Astrocyte (in vitro differentiated cells and primary cell): ENCODE results near the gene ALDOA. TPM values are rescaled to one million over a fixed set of nuclear protein-coding genes. Genes with fewer than 3 reads are reported as not detected.

Source experiments
- DNase-seq: peaks from one replicate; pipeline ENCODE4 v3.0.0-alpha.2; 2010; ENCODE audit warnings: low read depth
- FAIRE-seq: peaks from 2 replicates; lab custom pipeline; 2011; peaks lifted over from hg19 to GRCh38; lab: Jason Lieb, UNC
- H2AFZ ChIP-seq: 2 replicates; pipeline ENCODE4 v1.6.0; 2012; ENCODE audit warnings: low read depth, low read length, inconsistent platforms
- H3K27ac ChIP-seq: 2 replicates; pipeline ENCODE4 v1.5.1; 2011; ENCODE audit warnings: low read depth, low read length, inconsistent platforms
- H3K27me3 ChIP-seq: 2 replicates; pipeline ENCODE4 v1.6.0; 2011; ENCODE audit warnings: low read length, inconsistent platforms; ENCODE audit not compliant: insufficient read depth
- H3K36me3 ChIP-seq: 2 replicates; pipeline ENCODE4 v1.5.1; 2011; ENCODE audit warnings: low read length, inconsistent platforms; ENCODE audit not compliant: insufficient read depth
- H3K4me1 ChIP-seq: 2 replicates; pipeline ENCODE4 v1.5.1; 2011; ENCODE audit warnings: low read length, inconsistent platforms; ENCODE audit not compliant: insufficient read depth
- H3K4me2 ChIP-seq: 2 replicates; pipeline ENCODE4 v1.6.0; 2012; ENCODE audit warnings: low read length, inconsistent platforms
- H3K4me3 ChIP-seq: 2 replicates; pipeline ENCODE4 v1.5.1; 2011; ENCODE audit warnings: low read depth, mild to moderate bottlenecking, low read length, inconsistent platforms; ENCODE audit not compliant: insufficient read depth
- H3K79me2 ChIP-seq: 2 replicates; pipeline ENCODE4 v1.6.0; 2012; ENCODE audit warnings: mild to moderate bottlenecking, low read length, inconsistent platforms; ENCODE audit not compliant: insufficient read depth
- H3K9ac ChIP-seq: 2 replicates; pipeline ENCODE4 v1.6.0; 2012; ENCODE audit warnings: mild to moderate bottlenecking, low read length, inconsistent platforms
- H3K9me3 ChIP-seq: 2 replicates; pipeline ENCODE4 v1.5.1; 2012; ENCODE audit warnings: low read depth, mild to moderate bottlenecking, low read length, inconsistent platforms; ENCODE audit not compliant: insufficient read depth
- H4K20me1 ChIP-seq: 2 replicates; pipeline ENCODE4 v1.6.0; 2012; ENCODE audit warnings: low read length, inconsistent platforms; ENCODE audit not compliant: insufficient read depth
- H3K27ac Mint-ChIP-seq: one replicate; pipeline ENCODE4 v1.8.0; 2021; ENCODE audit warnings: mild to moderate bottlenecking, mixed read lengths; ENCODE audit not compliant: unreplicated experiment
- H3K27me3 Mint-ChIP-seq: one replicate; pipeline ENCODE4 v1.8.0; 2021; ENCODE audit warnings: low read depth, mixed read lengths; ENCODE audit not compliant: unreplicated experiment
- H3K36me3 Mint-ChIP-seq: one replicate; pipeline ENCODE4 v1.8.0; 2021; ENCODE audit warnings: low read depth, mixed read lengths; ENCODE audit not compliant: unreplicated experiment
- H3K4me1 Mint-ChIP-seq: one replicate; pipeline ENCODE4 v1.8.0; 2021; ENCODE audit warnings: low read depth, mixed read lengths; ENCODE audit not compliant: unreplicated experiment
- H3K4me3 Mint-ChIP-seq: one replicate; pipeline ENCODE4 v1.8.0; 2021; ENCODE audit warnings: mild to moderate bottlenecking, moderate library complexity, mixed read lengths; ENCODE audit not compliant: unreplicated experiment
- H3K9me3 Mint-ChIP-seq: one replicate; pipeline ENCODE4 v1.8.0; 2021; ENCODE audit warnings: mild to moderate bottlenecking, mixed read lengths; ENCODE audit not compliant: unreplicated experiment
- EZH2 ChIP-seq: IDR thresholded peaks from 2 replicates; pipeline ENCODE4 v1.6.1; 2012; ENCODE audit warnings: mild to moderate bottlenecking, low read length, inconsistent platforms; ENCODE audit not compliant: insufficient read depth
- total RNA-seq: library from RNA; stranded (reverse); gene quantifications from 2 replicates; pipeline ENCODE4 v1.2.1, GENCODE V29; 2021
- TF ChIP-seq, protein P1 (sequence below): IDR thresholded peaks from 2 replicates; pipeline ENCODE4 v1.5.1; 2011; ENCODE audit warnings: low read depth, mild to moderate bottlenecking, inconsistent platforms, low read length, moderate library complexity; ENCODE audit not compliant: insufficient read depth

The ALDOA gene
- total RNA-seq, 1 donor from 2014 or later, result 1,795 TPM

- H3K36me3 Mint-ChIP-seq, result peaks cover 40% of the 10 kb centered on the region
- H3K9me3 Mint-ChIP-seq, result no peaks in the 10 kb centered on the region
- DNase-seq (no peak), FAIRE-seq (no peak)
- peak overlapping the region; percentile 98 for H3K27ac Mint-ChIP-seq
- H3K4me1 Mint-ChIP-seq, result peaks cover 37% of the 10 kb centered on the region
- no peak overlapping the region for H2AFZ ChIP-seq
- H3K9ac ChIP-seq, result peak overlapping the region; percentile 89
- H3K4me1 ChIP-seq, result peaks cover 54% of the 10 kb centered on the region
- H3K79me2 ChIP-seq, result peaks cover 64% of the 10 kb centered on the region
- peaks cover 63% of the 10 kb centered on the region for H4K20me1 ChIP-seq
- peak overlapping the region; percentile 93 for H3K27ac ChIP-seq
- TF ChIP-seq, protein P1, sequence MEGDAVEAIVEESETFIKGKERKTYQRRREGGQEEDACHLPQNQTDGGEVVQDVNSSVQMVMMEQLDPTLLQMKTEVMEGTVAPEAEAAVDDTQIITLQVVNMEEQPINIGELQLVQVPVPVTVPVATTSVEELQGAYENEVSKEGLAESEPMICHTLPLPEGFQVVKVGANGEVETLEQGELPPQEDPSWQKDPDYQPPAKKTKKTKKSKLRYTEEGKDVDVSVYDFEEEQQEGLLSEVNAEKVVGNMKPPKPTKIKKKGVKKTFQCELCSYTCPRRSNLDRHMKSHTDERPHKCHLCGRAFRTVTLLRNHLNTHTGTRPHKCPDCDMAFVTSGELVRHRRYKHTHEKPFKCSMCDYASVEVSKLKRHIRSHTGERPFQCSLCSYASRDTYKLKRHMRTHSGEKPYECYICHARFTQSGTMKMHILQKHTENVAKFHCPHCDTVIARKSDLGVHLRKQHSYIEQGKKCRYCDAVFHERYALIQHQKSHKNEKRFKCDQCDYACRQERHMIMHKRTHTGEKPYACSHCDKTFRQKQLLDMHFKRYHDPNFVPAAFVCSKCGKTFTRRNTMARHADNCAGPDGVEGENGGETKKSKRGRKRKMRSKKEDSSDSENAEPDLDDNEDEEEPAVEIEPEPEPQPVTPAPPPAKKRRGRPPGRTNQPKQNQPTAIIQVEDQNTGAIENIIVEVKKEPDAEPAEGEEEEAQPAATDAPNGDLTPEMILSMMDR, result no peak
- TF ChIP-seq EZH2, result no peak
- peaks cover 36% of the 10 kb centered on the region for H3K36me3 ChIP-seq
- H3K9me3 ChIP-seq, result no peaks in the 10 kb centered on the region
- no peaks in the 10 kb centered on the region for H3K27me3 ChIP-seq
- peak overlapping the region; percentile 98 for H3K4me3 Mint-ChIP-seq
- peak overlapping the region; percentile 85 for H3K4me3 ChIP-seq
- H3K27me3 Mint-ChIP-seq, result no peaks in the 10 kb centered on the region
- peak overlapping the region; percentile 98 for H3K4me2 ChIP-seq
These were observed 2.0 kb downstream of the ALDOA start for GRCh38 chr16:30067584-30067916.

DNA sequence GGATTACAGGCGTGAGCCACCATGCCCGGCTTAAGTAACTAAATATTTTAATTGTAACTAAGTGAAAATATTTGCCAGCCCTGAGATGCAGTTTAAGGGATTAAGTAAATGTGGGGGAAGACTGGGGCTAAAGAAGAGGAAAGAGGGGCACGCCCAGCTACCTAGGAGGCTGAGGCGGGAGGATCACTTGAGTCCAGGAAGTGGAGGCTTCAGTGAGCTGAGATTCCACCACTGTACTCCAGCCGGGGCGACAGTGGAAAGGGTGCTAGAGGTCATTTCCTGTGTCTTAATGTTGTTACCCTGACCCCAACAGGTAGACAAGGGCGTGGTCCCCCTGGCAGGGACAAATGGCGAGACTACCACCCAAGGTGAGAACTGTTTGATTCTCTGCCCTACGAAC is 2.8 kb downstream of the ALDOA start:
- no peak for TF ChIP-seq EZH2
- Histone ChIP-seq H4K20me1 (peaks cover 63% of the 10 kb centered on the region), H3K27ac (no peak overlapping the region), H3K36me3 (peaks cover 39% of the 10 kb centered on the region), H3K9ac (peak overlapping the region; percentile 33), H3K4me2 (peak overlapping the region; percentile 78), H3K27me3 (no peaks in the 10 kb centered on the region), H3K79me2 (peaks cover 64% of the 10 kb centered on the region), H3K4me1 (peaks cover 54% of the 10 kb centered on the region), H3K9me3 (no peaks in the 10 kb centered on the region), H2AFZ (no peak overlapping the region), H3K4me3 (no peak overlapping the region)
- Mint-ChIP-seq H3K9me3 (no peaks in the 10 kb centered on the region), H3K4me3 (peak overlapping the region; percentile 98), H3K36me3 (peaks cover 40% of the 10 kb centered on the region), H3K4me1 (peaks cover 37% of the 10 kb centered on the region), H3K27ac (peak overlapping the region; percentile 87), H3K27me3 (no peaks in the 10 kb centered on the region)
- no peak for FAIRE-seq
- no peak for DNase-seq

DNA sequence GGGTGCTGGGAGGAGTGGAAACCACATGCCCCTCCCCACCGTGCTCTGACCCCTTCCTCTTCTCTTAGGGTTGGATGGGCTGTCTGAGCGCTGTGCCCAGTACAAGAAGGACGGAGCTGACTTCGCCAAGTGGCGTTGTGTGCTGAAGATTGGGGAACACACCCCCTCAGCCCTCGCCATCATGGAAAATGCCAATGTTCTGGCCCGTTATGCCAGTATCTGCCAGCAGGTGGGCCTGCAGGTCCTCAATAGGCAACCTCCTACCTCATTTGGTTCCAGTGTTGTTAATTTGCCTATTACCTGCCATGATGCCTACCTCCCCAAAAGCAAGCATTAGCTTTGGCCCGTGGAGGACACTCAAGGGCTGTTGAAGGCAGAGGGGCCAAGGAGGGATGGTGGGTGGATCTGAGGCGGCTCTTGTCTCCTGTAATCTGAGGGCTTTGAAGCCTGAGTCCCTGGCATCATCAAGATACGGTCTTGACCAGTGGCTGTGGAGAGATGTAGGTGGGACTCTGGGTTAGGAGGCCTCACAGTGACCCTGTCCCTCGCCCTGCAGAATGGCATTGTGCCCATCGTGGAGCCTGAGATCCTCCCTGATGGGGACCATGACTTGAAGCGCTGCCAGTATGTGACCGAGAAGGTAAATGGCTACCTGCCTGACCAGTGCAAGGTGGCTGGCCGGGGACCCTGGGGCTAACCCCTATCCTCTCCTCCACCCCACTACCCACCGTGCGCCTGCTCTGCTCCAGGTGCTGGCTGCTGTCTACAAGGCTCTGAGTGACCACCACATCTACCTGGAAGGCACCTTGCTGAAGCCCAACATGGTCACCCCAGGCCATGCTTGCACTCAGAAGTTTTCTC is 3.4 kb downstream of the ALDOA start:
- Histone ChIP-seq H3K9ac (peak overlapping the region; percentile 33), H3K4me2 (peak overlapping the region; percentile 78), H3K27me3 (no peaks in the 10 kb centered on the region), H2AFZ (no peak overlapping the region), H3K4me1 (peaks cover 48% of the 10 kb centered on the region), H3K79me2 (peaks cover 64% of the 10 kb centered on the region), H3K9me3 (no peaks in the 10 kb centered on the region), H3K36me3 (peaks cover 39% of the 10 kb centered on the region), H4K20me1 (peaks cover 63% of the 10 kb centered on the region), H3K27ac (no peak overlapping the region), H3K4me3 (no peak overlapping the region)
- peak overlapping the region; percentile 98 for H3K4me3 Mint-ChIP-seq
- H3K27me3 Mint-ChIP-seq, result no peaks in the 10 kb centered on the region
- no peak for TF ChIP-seq EZH2
- TF ChIP-seq, protein P1, result peak; percentile 54
- H3K4me1 Mint-ChIP-seq, result peaks cover 36% of the 10 kb centered on the region
- DNase-seq (no peak), FAIRE-seq (no peak)
- no peaks in the 10 kb centered on the region for H3K9me3 Mint-ChIP-seq
- H3K27ac Mint-ChIP-seq, result peak overlapping the region; percentile 87
- peaks cover 40% of the 10 kb centered on the region for H3K36me3 Mint-ChIP-seq
